H1 (cell line): ENCODE data around the gene YWHAQ. TPM values are rescaled to one million over a fixed set of nuclear protein-coding genes. Genes with fewer than 3 reads are reported as not detected.

Experiments used
- CTCF ChIA-PET: fragments of 300-600 bp; sonication (Branson Sonifier 250); formaldehyde crosslinking; loops from one replicate; lab custom pipeline; 2021; ENCODE audit not compliant: partially characterized antibody; lab: Charles Lee
- POLR2A ChIA-PET: fragments of 300-600 bp; sonication (Branson Sonifier 250); formaldehyde crosslinking; loops from one replicate; lab custom pipeline; 2021; ENCODE audit warnings: inconsistent platforms; ENCODE audit not compliant: partially characterized antibody; lab: Charles Lee
- DNase-seq, 2 experiments: peaks; one replicate each; pipeline versions ENCODE4 v3.0.0 to v3.0.0-alpha.2; 2010 to 2022; ENCODE audit warnings: low spot score in 2 of 2, low read depth in 1 of 2, mixed read lengths in 1 of 2
- FAIRE-seq: peaks from 2 replicates; lab custom pipeline; 2011; peaks lifted over from hg19 to GRCh38; lab: Jason Lieb, UNC
- H2AFZ ChIP-seq: 2 replicates; pipeline ENCODE4 v1.8.1; 2012; ENCODE audit warnings: low read length, inconsistent platforms
- H2AK5ac ChIP-seq: 2 replicates; pipeline ENCODE4 v1.6.1; 2013; ENCODE audit warnings: low read depth, low read length
- H2BK120ac ChIP-seq: replicated peaks from 2 replicates; pipeline ENCODE3; 2013; ENCODE audit warnings: low read depth, low read length, inconsistent platforms
- H2BK12ac ChIP-seq: 2 replicates; pipeline ENCODE4 v1.6.1; 2013; ENCODE audit warnings: low read depth, low read length
- H2BK15ac ChIP-seq: 2 replicates; pipeline ENCODE4 v1.6.1; 2013; ENCODE audit warnings: low read length
- H2BK20ac ChIP-seq: 2 replicates; pipeline ENCODE4 v1.6.1; 2013; ENCODE audit warnings: low read length
- H2BK5ac ChIP-seq: 2 replicates; pipeline ENCODE4 v1.6.1; 2013; ENCODE audit warnings: low read depth, low read length
- H3K14ac ChIP-seq: 2 replicates; pipeline ENCODE4 v1.6.1; 2013; ENCODE audit warnings: inconsistent platforms; ENCODE audit not compliant: insufficient read length
- H3K18ac ChIP-seq: 2 replicates; pipeline ENCODE4 v1.6.1; 2013; ENCODE audit warnings: low read length; ENCODE audit errors: extremely low read depth
- H3K23ac ChIP-seq: 2 replicates; pipeline ENCODE4 v1.6.1; 2013; ENCODE audit warnings: inconsistent platforms; ENCODE audit not compliant: insufficient read length
- H3K23me2 ChIP-seq: 2 replicates; pipeline ENCODE4 v1.6.1; 2013; ENCODE audit warnings: low read depth, low read length
- H3K27ac ChIP-seq: 2 replicates; pipeline ENCODE4 v1.6.1; 2011; ENCODE audit warnings: low read depth, low read length, inconsistent platforms
- H3K27me3 ChIP-seq, 4 experiments: replicated peaks in 1 of 4; 1 replicate in 1 of 4; 2 replicates in 3 of 4; pipeline versions ENCODE4 v1.6.1 to v1.8.1; 2011 to 2013; ENCODE audit warnings: low read length in 3 of 4, mild to moderate bottlenecking in 3 of 4, inconsistent platforms in 2 of 4, mixed read lengths in 2 of 4, moderate library complexity in 1 of 4; ENCODE audit not compliant: control insufficient read depth in 3 of 4, insufficient read depth in 3 of 4; ENCODE audit errors: extremely low read depth in 1 of 4
- H3K36me3 ChIP-seq, 4 experiments: 2 replicates each; pipeline versions ENCODE4 v1.6.1 to v1.8.1; 2011 to 2013; ENCODE audit warnings: mild to moderate bottlenecking in 4 of 4, low read length in 3 of 4, moderate library complexity in 2 of 4, control low read depth in 1 of 4, inconsistent platforms in 1 of 4; ENCODE audit not compliant: insufficient read depth in 4 of 4, control insufficient read depth in 2 of 4
- H3K4ac ChIP-seq: replicated peaks from 2 replicates; pipeline ENCODE3; 2013; ENCODE audit warnings: low read length, low read depth, mixed read lengths, inconsistent platforms; ENCODE audit not compliant: insufficient read length
- H3K4me1 ChIP-seq, 4 experiments: replicated peaks in 1 of 4; 1 replicate in 1 of 4; 2 replicates in 3 of 4; pipeline versions ENCODE4 v1.6.1 to v1.8.1; 2011 to 2013; ENCODE audit warnings: low read length in 3 of 4, inconsistent platforms in 2 of 4, mixed read lengths in 1 of 4; ENCODE audit not compliant: insufficient read depth in 4 of 4, control insufficient read depth in 3 of 4
- H3K4me2 ChIP-seq, 2 experiments: 2 replicates each; pipeline versions ENCODE4 v1.6.1 to v1.8.1; 2011 to 2013; ENCODE audit warnings: low read depth in 2 of 2, low read length in 2 of 2, control low read depth in 1 of 2, inconsistent platforms in 1 of 2, mild to moderate bottlenecking in 1 of 2; ENCODE audit not compliant: insufficient read depth in 1 of 2
- H3K4me3 ChIP-seq, 4 experiments: fragments of 200-600, 300-600 bp in 1 of 4; sonication (generic), shearing (Covaris generic), sonication (Bioruptor Twin) in 1 of 4; 2 replicates each; pipeline versions ENCODE4 v1.5.1 to v1.8.1; 2011 to 2016; ENCODE audit warnings: low read length in 4 of 4, low read depth in 3 of 4, control low read depth in 2 of 4, inconsistent platforms in 2 of 4, mild to moderate bottlenecking in 2 of 4, mixed read lengths in 1 of 4, moderate library complexity in 1 of 4; ENCODE audit not compliant: insufficient read depth in 2 of 4; ENCODE audit errors: extremely low read depth in 1 of 4
- H3K56ac ChIP-seq: replicated peaks from 2 replicates; pipeline ENCODE3; 2013; ENCODE audit warnings: low read depth, mild to moderate bottlenecking, mixed read lengths, low read length, inconsistent platforms; ENCODE audit not compliant: insufficient read length
- H3K79me1 ChIP-seq: 2 replicates; pipeline ENCODE4 v1.6.1; 2013; ENCODE audit warnings: low read depth, low read length, control low read depth
- H3K79me2 ChIP-seq, 2 experiments: 2 replicates each; pipeline versions ENCODE4 v1.6.1 to v1.8.1; 2012 to 2013; ENCODE audit warnings: low read length in 2 of 2, mild to moderate bottlenecking in 2 of 2, inconsistent platforms in 1 of 2; ENCODE audit not compliant: insufficient read depth in 2 of 2, control insufficient read depth in 1 of 2
- H3K9ac ChIP-seq, 4 experiments: replicated peaks in 1 of 4; 1 replicate in 1 of 4; 2 replicates in 3 of 4; pipeline versions ENCODE4 v1.6.1 to v1.8.1; 2011 to 2013; ENCODE audit warnings: low read depth in 3 of 4, low read length in 3 of 4, control low read depth in 2 of 4, mild to moderate bottlenecking in 2 of 4, moderate library complexity in 2 of 4, inconsistent platforms in 1 of 4; ENCODE audit errors: extremely low read depth in 1 of 4
- H3K9me3 ChIP-seq, 2 experiments: 2 replicates each; pipeline versions ENCODE4 v1.6.1 to v1.8.1; 2012 to 2013; ENCODE audit warnings: mild to moderate bottlenecking in 2 of 2, moderate library complexity in 2 of 2, control low read depth in 1 of 2, inconsistent platforms in 1 of 2, low read depth in 1 of 2, low read length in 1 of 2, mixed read lengths in 1 of 2; ENCODE audit not compliant: insufficient read depth in 2 of 2
- H4K20me1 ChIP-seq, 2 experiments: replicated peaks in 1 of 2; 2 replicates each; pipeline versions ENCODE3 to v1.8.1; 2011 to 2013; ENCODE audit warnings: inconsistent platforms in 2 of 2, low read length in 2 of 2, mild to moderate bottlenecking in 1 of 2; ENCODE audit not compliant: insufficient read depth in 2 of 2, control insufficient read depth in 1 of 2
- H4K5ac ChIP-seq: 2 replicates; pipeline ENCODE4 v1.6.1; 2013; ENCODE audit warnings: low read length, low read depth, mixed read lengths, inconsistent platforms; ENCODE audit not compliant: insufficient read length
- H4K8ac ChIP-seq: 2 replicates; pipeline ENCODE4 v1.8.0; 2013; ENCODE audit warnings: mild to moderate bottlenecking, moderate library complexity, low read length, inconsistent platforms; ENCODE audit not compliant: insufficient read depth; ENCODE audit errors: extremely low read depth
- H4K91ac ChIP-seq: replicated peaks from 2 replicates; pipeline ENCODE3; 2013; ENCODE audit warnings: low read length, mixed read lengths, inconsistent platforms; ENCODE audit not compliant: insufficient read length
- ASH2L ChIP-seq: fragments of 200-600, 300-600 bp; sonication (generic); IDR thresholded peaks from one replicate; pipeline ENCODE4 v1.7.1; 2017; ENCODE audit warnings: low read length
- CBX5 ChIP-seq: fragments of 300-800, 300-1000 bp; sonication (generic); IDR thresholded peaks from 2 replicates; pipeline ENCODE4 v1.7.1; 2016; ENCODE audit warnings: antibody characterized with exemption, low read length, low read depth
- CHD1 ChIP-seq: IDR thresholded peaks from 2 replicates; pipeline ENCODE4 v1.6.1; 2012; ENCODE audit warnings: low read depth, low read length, improper control_type of control experiment
- EZH2 ChIP-seq: fragments of 200-600 bp; sonication (generic); IDR thresholded peaks from 2 replicates; pipeline ENCODE4 v1.7.1; 2012; ENCODE audit warnings: low read depth, mild to moderate bottlenecking, moderate library complexity, low read length, inconsistent platforms; ENCODE audit not compliant: severe bottlenecking
- FOSL1 ChIP-seq: IDR thresholded peaks from 2 replicates; pipeline ENCODE4 v1.6.1; 2011; ENCODE audit warnings: mild to moderate bottlenecking, low read depth, low read length, moderate library complexity; ENCODE audit not compliant: insufficient read depth
- HDAC6 ChIP-seq: IDR thresholded peaks from one replicate; pipeline ENCODE4 v1.7.1; 2012; ENCODE audit warnings: low read depth, mild to moderate bottlenecking, inconsistent platforms, low read length, moderate library complexity
- KDM1A ChIP-seq: fragments of 200-600, 300-600 bp; sonication (generic); IDR thresholded peaks from 2 replicates; pipeline ENCODE4 v1.7.1; 2016; ENCODE audit warnings: mild to moderate bottlenecking, low read length, borderline replicate concordance
- KDM5A ChIP-seq: fragments of 200-600 bp; IDR thresholded peaks from 2 replicates; pipeline ENCODE4 v1.7.1; 2012; ENCODE audit warnings: mild to moderate bottlenecking, low read length, inconsistent platforms, mixed read lengths
- SIN3A ChIP-seq, 2 experiments: IDR thresholded peaks in 1 of 2; conservative IDR thresholded peaks in 1 of 2; 2 replicates each; pipeline ENCODE4 v1.6.1; 2011 to 2012; ENCODE audit warnings: low read length in 2 of 2, improper control_type of control experiment in 1 of 2, low read depth in 1 of 2, mild to moderate bottlenecking in 1 of 2
- SIRT6 ChIP-seq: IDR thresholded peaks from one replicate; pipeline ENCODE4 v1.7.1; 2012; ENCODE audit warnings: low read length, inconsistent platforms
- TAF1 ChIP-seq: IDR thresholded peaks from 2 replicates; pipeline ENCODE4 v1.6.1; 2011; ENCODE audit warnings: mild to moderate bottlenecking, low read depth, low read length
- TBP ChIP-seq: IDR thresholded peaks from 2 replicates; pipeline ENCODE4 v1.6.1; 2011; ENCODE audit warnings: low read depth, low read length, improper control_type of control experiment
- WGBS, 2 experiments: shearing (Covaris generic) in 1 of 2; methylation state at CpG; one replicate each; pipeline versions ENCODE4 v1.1.6 to v1.1.7; 2013 to 2015; ENCODE audit warnings: low lambda C conversion rate in 2 of 2, mixed read lengths in 2 of 2, inconsistent platforms in 1 of 2, low coverage in 1 of 2, missing lambda C conversion rate in 1 of 2; ENCODE audit not compliant: insufficient replicate concordance in 2 of 2, insufficient coverage in 1 of 2, insufficient read length in 1 of 2; ENCODE audit errors: extremely low coverage in 1 of 2, missing lambda C conversion rate in 1 of 2; 5-methylcytosine and 5-hydroxymethylcytosine counted together
- polyA plus RNA-seq, 7 experiments: library from polyadenylated mRNA; depleted of rRNA in 3 of 7; stranded (reverse) in 5 of 7; unstranded in 2 of 7; fragments of >200 nt in 5 of 7; fragments of 200-250 nt in 2 of 7; gene quantifications; 1 replicate in 5 of 7; 2 replicates in 1 of 7; 4 replicates in 1 of 7; pipeline versions ENCODE4 v1.2.1 to v1.2.3, GENCODE V29; 2011 to 2013; ENCODE audit warnings: missing spikeins in 2 of 7, mixed read lengths in 2 of 7
- total RNA-seq: library from RNA; stranded (reverse); fragmentation: NEBNext Ultra II Directional; extraction: Animal tissue kit (Norgen Biotek cat#: 25700); gene quantifications from 2 replicates; pipeline ENCODE4 v1.2.1, GENCODE V29; 2021

YWHAQ gene
- total and polyA plus RNA-seq, 2 of the 8 experiments (the other 6 are each of a cell fraction or from before 2014, with no cell fraction given), result 244 to 480 TPM

GRCh38 chr2:9646196-9647030, 15.6 kb upstream of the YWHAQ start:
- no peak overlapping the region for H2BK12ac ChIP-seq
- H3K9ac ChIP-seq, result no peak overlapping the region
- no peak overlapping the region for H3K4me2 ChIP-seq
- H4K20me1 ChIP-seq, result no peaks in the 10 kb centered on the region
- no peak overlapping the region for H3K27ac ChIP-seq
- H3K23me2 ChIP-seq, result no peaks in the 10 kb centered on the region
- no peak for TF ChIP-seq TAF1
- TF ChIP-seq EZH2, result no peak
- TF ChIP-seq KDM1A, result no peak
- no peak for TF ChIP-seq CHD1
- TF ChIP-seq KDM5A, result no peak
- no peak for TF ChIP-seq ASH2L
- no peak for TF ChIP-seq CBX5
- no peak for TF ChIP-seq FOSL1
- TF ChIP-seq SIN3A (conservative IDR thresholded peaks at IDR 0.05 in 1 of 2, IDR thresholded peaks at IDR 0.05 in 1 of 2; ENCODE audit: low read depth in 1 of 2, low read length in 2 of 2), result no peak
- no peak for TF ChIP-seq SIRT6
- TF ChIP-seq TBP, result no peak
- no peak for TF ChIP-seq HDAC6
- TF ChIP-seq, all 59 proteins: peak for 0
- H2AK5ac ChIP-seq, result no peak overlapping the region
- H2BK15ac ChIP-seq, result no peak overlapping the region
- no peaks in the 10 kb centered on the region for H3K36me3 ChIP-seq
- no peak overlapping the region for H3K4me3 ChIP-seq
- ChIA-PET POLR2A (interaction anchor here (1.2 kb wide), 1 partner anchor 16 kb away, joined by 4 read pairs; no protein-coding TSS in a partner anchor), CTCF (interaction anchor here (0.7 to 1.5 kb wide), 3 partner anchors 9 to 132 kb away, joined by 3 to 7 read pairs (median 4); no protein-coding TSS in a partner anchor)
- no peak overlapping the region for H2BK120ac ChIP-seq
- H3K14ac ChIP-seq, result no peak overlapping the region
- no peaks in the 10 kb centered on the region for H3K27me3 ChIP-seq
- H3K23ac ChIP-seq, result no peak overlapping the region
- H4K8ac ChIP-seq, result no peak overlapping the region
- no peak overlapping the region for H2BK5ac ChIP-seq
- DNase-seq (no peak), FAIRE-seq (no peak)
- H3K4ac ChIP-seq, result no peak overlapping the region
- no peak overlapping the region for H4K91ac ChIP-seq
- no peak overlapping the region for H2AFZ ChIP-seq
- H3K18ac ChIP-seq, result no peak overlapping the region
- WGBS, 2 experiments, result 91% methylated on average over 17 of the region's 17 CpGs; no CpG with 5 or more reads in 1 of the 2 experiments
- no peak overlapping the region for H3K56ac ChIP-seq
- no peak overlapping the region for H4K5ac ChIP-seq
- H3K4me1 ChIP-seq, result peaks cover 2 to 10% (median 3%) of the 10 kb centered on the region in 4 experiments
- no peaks in the 10 kb centered on the region for H3K79me1 ChIP-seq
- no peaks in the 10 kb centered on the region for H3K79me2 ChIP-seq
- no peak overlapping the region for H2BK20ac ChIP-seq
- no peaks in the 10 kb centered on the region for H3K9me3 ChIP-seq
